Astrocyte (in vitro differentiated cells and primary cell): ENCODE results near the gene ANKLE2.

Experiments used
- CTCF ChIP-seq: IDR thresholded peaks from 2 replicates; pipeline ENCODE4 v1.5.1; 2011; ENCODE audit warnings: low read depth, mild to moderate bottlenecking, inconsistent platforms, low read length, moderate library complexity; ENCODE audit not compliant: insufficient read depth
- EZH2 ChIP-seq: IDR thresholded peaks from 2 replicates; pipeline ENCODE4 v1.6.1; 2012; ENCODE audit warnings: mild to moderate bottlenecking, low read length, inconsistent platforms; ENCODE audit not compliant: insufficient read depth

GRCh38 chr12:132695431-132695830 is 66.2 kb downstream of the ANKLE2 start:
- TF ChIP-seq CTCF (no peak), EZH2 (no peak)
